Tibial artery (tissue), 4 donors: ENCODE measurements around the gene CELF3.

ENCODE experiments used
- DNase-seq, 2 donors: peaks; one replicate each; pipeline ENCODE4 v3.0.0-alpha.2; 2019
- H3K27ac ChIP-seq, 2 donors: fragments of 200-600 bp; sonication (generic) in 1 of 2; 1 replicate in 1 of 2; 2 replicates in 1 of 2; pipeline ENCODE4 v1.5.1; 2018 to 2019; ENCODE audit warnings: mild to moderate bottlenecking in 1 of 2
- H3K27me3 ChIP-seq, 2 donors: fragments of 200-600 bp; sonication (generic) in 1 of 2; one replicate each; pipeline versions ENCODE4 v1.5.1 to v1.6.0; 2016 to 2019
- H3K36me3 ChIP-seq, 3 donors: fragments of 200-600 bp; sonication (generic) in 2 of 3; one replicate each; pipeline ENCODE4 v1.5.1; 2016 to 2019; ENCODE audit warnings: mild to moderate bottlenecking in 2 of 3
- H3K4me1 ChIP-seq, 4 donors: fragments of 200-600 bp; sonication (generic) in 2 of 4; 1 replicate in 3 of 4; 2 replicates in 1 of 4; pipeline ENCODE4 v1.5.1; 2016 to 2019
- H3K4me3 ChIP-seq, 2 donors: fragments of 200-600 bp; sonication (generic) in 1 of 2; 1 replicate in 1 of 2; 2 replicates in 1 of 2; pipeline ENCODE4 v1.5.1; 2018 to 2019; ENCODE audit warnings: mild to moderate bottlenecking in 2 of 2
- H3K9me3 ChIP-seq, 3 donors: fragments of 200-600 bp; sonication (generic) in 1 of 3; one replicate each; pipeline ENCODE4 v1.5.1; 2016 to 2019
- intact Hi-C: fragments of 100-400 bp; cut with DNase I; formaldehyde crosslinking; loops from one replicate; pipeline ENCODE4 v1.15.0; 2023; ENCODE audit warnings: low total_unique reads
- TF ChIP-seq, protein P1 (sequence below), 2 experiments: fragments of 200-600 bp in 1 of 2; fragments of 450-650 bp in 1 of 2; IDR thresholded peaks; one replicate each; pipeline ENCODE4 v1.5.1; 2017 to 2019; ENCODE audit warnings: antibody characterized with exemption in 2 of 2, mild to moderate bottlenecking in 1 of 2, moderate library complexity in 1 of 2

Gene CELF3

DNA sequence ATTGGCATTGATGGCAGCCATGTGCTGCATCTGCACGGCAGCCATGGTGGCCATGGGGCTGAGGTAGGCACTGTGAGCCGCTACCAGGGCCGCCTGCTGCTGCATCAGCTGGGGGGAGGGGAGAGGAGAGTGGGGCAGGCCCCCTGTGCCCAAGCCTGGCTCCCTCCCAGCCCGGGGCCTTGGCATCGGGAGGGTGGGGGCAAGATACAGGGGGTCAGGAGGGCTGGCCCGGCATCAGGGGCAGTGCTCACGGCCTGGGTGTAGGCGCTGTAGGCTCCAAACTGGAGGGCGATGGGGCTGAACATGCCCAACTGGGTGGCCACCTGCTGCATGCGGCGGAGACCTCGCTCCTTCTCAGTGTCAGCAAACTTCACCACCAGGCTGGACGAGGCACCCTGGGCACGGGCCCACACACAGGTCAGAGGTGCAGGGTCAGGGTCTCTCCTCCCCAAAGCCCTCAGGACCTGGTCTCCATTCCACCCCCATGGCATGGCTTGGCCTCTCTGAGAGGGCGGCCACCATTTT is 9.0 kb downstream of the CELF3 start:
- DNase-seq, result no peak
- intact Hi-C loops, result no loop called here
- Histone ChIP-seq H3K4me3 (no peak overlapping the region), H3K9me3 (no peaks in the 10 kb centered on the region), H3K36me3 (no peaks in the 10 kb centered on the region), H3K4me1 (no peaks in the 10 kb centered on the region), H3K27me3 (peaks cover 0 to 3% of the 10 kb centered on the region in 2 donors), H3K27ac (no peak overlapping the region)
- TF ChIP-seq, protein P1, sequence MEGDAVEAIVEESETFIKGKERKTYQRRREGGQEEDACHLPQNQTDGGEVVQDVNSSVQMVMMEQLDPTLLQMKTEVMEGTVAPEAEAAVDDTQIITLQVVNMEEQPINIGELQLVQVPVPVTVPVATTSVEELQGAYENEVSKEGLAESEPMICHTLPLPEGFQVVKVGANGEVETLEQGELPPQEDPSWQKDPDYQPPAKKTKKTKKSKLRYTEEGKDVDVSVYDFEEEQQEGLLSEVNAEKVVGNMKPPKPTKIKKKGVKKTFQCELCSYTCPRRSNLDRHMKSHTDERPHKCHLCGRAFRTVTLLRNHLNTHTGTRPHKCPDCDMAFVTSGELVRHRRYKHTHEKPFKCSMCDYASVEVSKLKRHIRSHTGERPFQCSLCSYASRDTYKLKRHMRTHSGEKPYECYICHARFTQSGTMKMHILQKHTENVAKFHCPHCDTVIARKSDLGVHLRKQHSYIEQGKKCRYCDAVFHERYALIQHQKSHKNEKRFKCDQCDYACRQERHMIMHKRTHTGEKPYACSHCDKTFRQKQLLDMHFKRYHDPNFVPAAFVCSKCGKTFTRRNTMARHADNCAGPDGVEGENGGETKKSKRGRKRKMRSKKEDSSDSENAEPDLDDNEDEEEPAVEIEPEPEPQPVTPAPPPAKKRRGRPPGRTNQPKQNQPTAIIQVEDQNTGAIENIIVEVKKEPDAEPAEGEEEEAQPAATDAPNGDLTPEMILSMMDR (IDR thresholded peaks at IDR 0.05), result no peak

DNA sequence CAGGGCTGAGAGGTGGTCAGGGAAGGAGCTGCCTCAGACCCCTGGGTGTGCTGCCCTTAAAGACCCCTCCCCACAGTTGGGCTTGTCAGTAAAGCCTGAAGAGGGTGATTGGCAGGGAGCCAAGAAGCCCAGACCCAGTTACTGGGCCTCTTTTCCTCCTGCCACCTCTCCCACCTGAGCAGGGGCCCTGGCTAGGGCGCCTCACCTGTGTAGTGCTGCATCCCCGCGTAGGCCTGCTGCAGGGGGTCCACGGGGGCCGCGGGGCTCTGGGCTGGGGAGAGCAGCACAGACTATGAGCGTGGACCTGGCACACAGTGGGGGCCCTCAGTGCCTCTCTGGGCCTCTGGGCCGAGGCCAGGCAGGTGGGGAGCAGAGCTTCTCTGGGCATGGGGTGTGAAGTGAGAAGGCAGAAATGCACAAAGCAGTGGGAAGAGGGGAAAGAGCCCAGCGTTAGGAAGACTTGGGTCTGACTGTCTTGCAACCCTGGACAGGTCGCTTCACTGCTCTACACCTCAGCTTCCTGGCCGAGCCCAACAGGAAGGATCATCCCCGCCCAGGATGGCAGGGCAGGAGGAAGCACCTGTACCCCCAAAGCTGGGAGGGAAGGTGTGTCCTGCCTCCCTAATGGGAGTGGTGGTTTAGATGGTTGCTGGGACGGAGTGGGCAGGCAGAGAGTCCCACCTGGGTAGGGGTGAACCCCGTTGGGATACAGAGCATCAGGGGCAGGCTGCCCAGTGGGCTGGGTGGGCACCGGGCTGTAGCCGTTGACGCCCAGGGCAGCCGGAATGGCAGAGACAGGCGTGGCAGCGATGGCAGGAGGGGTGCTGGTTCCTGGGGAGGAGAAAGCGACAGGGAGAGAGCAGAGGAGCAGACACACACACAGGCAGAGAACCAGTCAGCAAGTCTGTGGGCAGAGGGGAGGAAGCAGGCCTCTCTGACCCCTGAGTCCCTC is 9.9 kb downstream of the CELF3 start:
- Histone ChIP-seq H3K27ac (no peak overlapping the region), H3K27me3 (peaks cover 0 to 3% of the 10 kb centered on the region in 2 donors), H3K4me3 (no peak overlapping the region), H3K4me1 (no peaks in the 10 kb centered on the region), H3K36me3 (peaks cover 0 to 4% (median 3%) of the 10 kb centered on the region in 3 donors), H3K9me3 (no peaks in the 10 kb centered on the region)
- TF ChIP-seq, protein P1 (IDR thresholded peaks at IDR 0.05), result no peak
- intact Hi-C loops, result no loop called here
- DNase-seq, result no peak

DNA sequence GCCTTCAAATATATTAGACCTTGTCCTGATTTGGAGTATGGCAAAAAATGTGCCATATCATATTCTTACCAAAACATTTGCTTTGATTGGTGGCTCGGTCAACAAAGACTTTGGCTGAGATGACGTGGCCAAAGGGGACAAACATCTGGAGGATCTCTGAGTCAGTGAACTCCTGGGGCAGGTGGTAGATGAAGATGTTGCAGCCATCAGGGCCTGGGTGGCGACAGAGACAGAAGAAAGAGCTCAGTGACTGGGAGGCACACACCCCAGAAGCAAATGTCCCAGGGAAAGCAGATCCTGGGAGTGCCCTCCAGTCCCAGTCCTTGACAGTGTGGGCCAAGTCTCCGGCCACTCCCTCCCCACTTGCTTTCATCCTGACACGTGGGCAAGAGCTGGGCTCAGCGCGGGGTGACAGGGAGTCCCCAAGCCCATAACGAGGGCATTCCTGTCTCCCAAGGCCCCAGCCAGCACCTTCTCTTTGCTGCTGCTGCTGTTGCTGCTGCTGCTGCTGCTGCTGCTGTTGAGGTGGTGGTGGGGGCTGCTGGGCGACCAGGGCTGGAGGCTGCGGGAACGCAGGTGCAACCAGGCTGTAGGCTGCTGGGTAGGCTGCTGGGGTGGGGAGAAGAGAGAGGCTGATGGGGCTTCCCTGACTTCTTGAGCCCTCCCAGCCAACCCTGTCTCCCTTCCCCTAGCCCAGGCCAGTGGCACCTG is 10.7 kb downstream of the CELF3 start:
- Histone ChIP-seq H3K4me1 (no peaks in the 10 kb centered on the region), H3K9me3 (no peaks in the 10 kb centered on the region), H3K27me3 (no peaks in the 10 kb centered on the region), H3K27ac (no peak overlapping the region), H3K4me3 (no peak overlapping the region), H3K36me3 (peaks cover 8 to 12% (median 12%) of the 10 kb centered on the region in 3 donors)
- intact Hi-C loops, result no loop called here
- DNase-seq, result no peak
- TF ChIP-seq, protein P1 (IDR thresholded peaks at IDR 0.05), result no peak

DNA sequence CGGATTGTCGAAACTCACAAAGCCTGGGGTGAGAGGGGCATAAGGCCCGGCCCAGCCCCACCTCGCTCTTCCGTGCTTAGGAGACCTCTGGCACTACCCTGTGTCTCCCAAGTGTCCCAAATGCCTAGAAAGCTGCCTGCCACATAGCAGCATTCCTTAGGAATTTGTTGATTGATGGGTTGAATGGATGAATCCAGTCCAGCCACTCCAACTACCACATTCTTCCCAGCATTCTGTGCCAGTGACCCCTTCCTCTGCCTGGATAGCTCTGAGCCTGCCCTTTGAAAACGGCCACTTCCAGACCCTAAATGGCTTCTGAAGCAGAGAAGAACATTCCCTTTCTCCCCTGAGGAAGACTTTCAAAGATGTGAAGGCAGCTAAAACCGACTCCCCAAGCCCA is 11.5 kb downstream of the CELF3 start:
- DNase-seq, result no peak
- Histone ChIP-seq H3K27ac (no peak overlapping the region), H3K36me3 (peaks cover 14 to 17% (median 16%) of the 10 kb centered on the region in 3 donors), H3K4me3 (no peak overlapping the region), H3K27me3 (no peaks in the 10 kb centered on the region), H3K9me3 (no peaks in the 10 kb centered on the region), H3K4me1 (no peaks in the 10 kb centered on the region)
- TF ChIP-seq, protein P1 (IDR thresholded peaks at IDR 0.05), result no peak
- intact Hi-C loops, result no loop called here

DNA sequence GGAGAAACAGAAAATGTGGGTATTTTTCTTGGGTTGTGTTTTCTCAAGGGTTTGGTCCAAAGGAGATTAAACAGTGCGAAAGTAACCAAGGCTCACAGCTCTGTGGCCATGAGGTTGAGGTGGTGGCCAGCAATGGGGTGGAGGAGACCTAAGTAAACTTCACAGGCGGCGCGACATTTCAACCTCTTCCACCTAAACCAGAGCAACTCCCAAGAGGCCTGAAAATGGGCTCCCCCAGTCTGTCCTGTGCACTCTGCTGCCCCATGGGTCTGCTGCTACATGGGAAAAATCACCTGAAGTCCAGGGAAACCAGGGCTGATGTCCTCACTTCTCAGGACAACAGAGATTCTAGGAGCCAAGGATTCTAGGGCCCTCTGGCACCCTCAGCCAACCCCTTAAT is 12.4 kb downstream of the CELF3 start:
- H3K36me3 ChIP-seq, result peaks cover 23 to 26% (median 24%) of the 10 kb centered on the region in 3 donors

More for the DNA sequence above, 12.4 kb downstream of the CELF3 start:
- no peak overlapping the region for H3K27ac ChIP-seq
- H3K4me3 ChIP-seq, result no peak overlapping the region
- H3K9me3 ChIP-seq, result no peaks in the 10 kb centered on the region
- H3K4me1 ChIP-seq, result no peaks in the 10 kb centered on the region
- DNase-seq, result no peak
- H3K27me3 ChIP-seq, result no peaks in the 10 kb centered on the region
- TF ChIP-seq, protein P1 (IDR thresholded peaks at IDR 0.05), result no peak
- intact Hi-C loops, result no loop called here
